ENCODE results near the gene KCNJ9. TPM values are rescaled to one million over a fixed set of nuclear protein-coding genes. Genes with fewer than 3 reads are reported as not detected.

The KCNJ9 gene
- total RNA-seq, 1 experiment from 2014 or later: 0.09 TPM

- Histone ChIP-seq H3K9me3 (ENCODE audit: control insufficient read depth, low read depth, low read length) (no peaks in the 10 kb centered on the region), H3K23me2 (ENCODE audit: insufficient read length, low read depth, low read length, poor library complexity, severe bottlenecking) (no peaks in the 10 kb centered on the region), H3K23ac (ENCODE audit: insufficient read length, low read depth, low read length) (no peak overlapping the region), H4K91ac (ENCODE audit: insufficient read length, low read depth, low read length) (no peak overlapping the region), H3K27ac (ENCODE audit: insufficient read length, low read depth, low read length) (no peak overlapping the region), H3K79me1 (ENCODE audit: insufficient read depth, low read depth, low read length, poor library complexity, severe bottlenecking) (no peaks in the 10 kb centered on the region), H3T11ph (ENCODE audit: low read length) (no peak overlapping the region), H2BK12ac (ENCODE audit: insufficient read length, low read depth, low read length) (no peak overlapping the region), H3K9ac (ENCODE audit: extremely low read depth, insufficient read length, low read length) (no peak overlapping the region), H3K14ac (ENCODE audit: insufficient read depth, low read length) (no peak overlapping the region), H2BK15ac (ENCODE audit: low read depth, low read length) (no peak overlapping the region), H2BK20ac (ENCODE audit: low read depth, low read length, poor library complexity, severe bottlenecking) (no peak overlapping the region), H3K18ac (ENCODE audit: insufficient read length, low read depth, low read length) (no peak overlapping the region), H4K8ac (replicated peaks; ENCODE audit: insufficient read length, low read depth, low read length) (no peak overlapping the region), H3K4me1 (ENCODE audit: insufficient read depth, low read length) (peaks cover 4% of the 10 kb centered on the region; the same call in 1 of the 2 replicates), H2BK120ac (ENCODE audit: low read depth, low read length, poor library complexity, severe bottlenecking) (no peak overlapping the region), H3K4ac (ENCODE audit: low read depth, low read length) (no peak overlapping the region), H2BK5ac (ENCODE audit: insufficient read length, low read length) (no peak overlapping the region), H3K4me2 (ENCODE audit: insufficient read depth, insufficient read length, low read length) (no peak overlapping the region), H3K27me3 (ENCODE audit: insufficient read depth, low read length) (no peaks in the 10 kb centered on the region), H3K79me2 (ENCODE audit: insufficient read depth, low read length) (no peaks in the 10 kb centered on the region), H2AK5ac (ENCODE audit: insufficient read length, low read length) (no peak overlapping the region), H4K5ac (ENCODE audit: insufficient read length, low read depth, low read length) (no peak overlapping the region), H3K56ac (ENCODE audit: insufficient read length, low read depth, low read length) (no peak overlapping the region), H4K20me1 (ENCODE audit: control insufficient read depth, insufficient read depth, insufficient read length) (no peaks in the 10 kb centered on the region), H2AFZ (ENCODE audit: low read length) (no peak overlapping the region)
- H3K4me3 Mint-ChIP-seq: no peak overlapping the region; a peak in 1 of 5 replicates
- peaks cover 15% of the 10 kb centered on the region for H3K27me3 Mint-ChIP-seq (ENCODE audit: low read depth)
- H3K9me3 Mint-ChIP-seq: no peaks in the 10 kb centered on the region
- DNase-seq: no peak
- no peak for TF ChIP-seq CTCF (conservative IDR thresholded peaks at IDR 0.05)
- no peak overlapping the region for H3K27ac Mint-ChIP-seq
- H3K4me1 Mint-ChIP-seq: peaks cover 20 to 22% of the 10 kb centered on the region in 2 experiments
- H3K36me3 Mint-ChIP-seq (ENCODE audit: insufficient read depth in 1 of 3, low read depth in 3 of 3): no peaks in the 10 kb centered on the region
Observed at GRCh38 chr1:160043543-160043942, 37.8 kb upstream of the KCNJ9 start.
